GM13976 (cell line): ENCODE results near the gene INSM1.

Experiments used
- DNase-seq: peaks from one replicate; pipeline ENCODE4 v3.0.0; 2012; ENCODE audit warnings: low spot score
- CTCF ChIP-seq: IDR thresholded peaks from 2 replicates; pipeline ENCODE4 v1.5.1; 2012; ENCODE audit warnings: borderline replicate concordance, mild to moderate bottlenecking; ENCODE audit not compliant: insufficient read depth; ENCODE audit errors: extremely low read depth, missing control alignments, control extremely low read depth
- in situ Hi-C: fragments of 300-500 bp; cut with MboI; formaldehyde crosslinking; loops from one replicate; pipeline ENCODE4 v1.12.0; 2022; ENCODE audit warnings: low sequenced_read_pairs, mixed read lengths, inconsistent platforms; ENCODE audit not compliant: unreplicated experiment

The INSM1 gene

GRCh38 chr20:20411836-20412235 lies 43.9 kb downstream of the INSM1 start:
- in situ Hi-C loops, result no loop called here
- TF ChIP-seq CTCF, result no peak
- DNase-seq, result no peak

- DNase-seq, result no peak
- in situ Hi-C loops, result no loop called here
- TF ChIP-seq CTCF, result no peak
Measured at GRCh38 chr20:20412750-20413149, 44.8 kb downstream of the INSM1 start.

- in situ Hi-C loops, result no loop called here
- DNase-seq, result no peak
- TF ChIP-seq CTCF, result no peak
Measured at GRCh38 chr20:20413810-20414281, 45.9 kb downstream of the INSM1 start.

GRCh38 chr20:20414640-20415220 lies 46.8 kb downstream of the INSM1 start:
- in situ Hi-C loops, result no loop called here
- DNase-seq, result no peak
- TF ChIP-seq CTCF, result no peak

- no peak for DNase-seq
- in situ Hi-C loops, result no loop called here
- TF ChIP-seq CTCF, result no peak
Measured at GRCh38 chr20:20415321-20415720, 47.4 kb downstream of the INSM1 start.

- in situ Hi-C loops, result no loop called here
- TF ChIP-seq CTCF, result no peak
- no peak for DNase-seq
Measured at GRCh38 chr20:20417876-20418676, 50.2 kb downstream of the INSM1 start.
